Left renal pelvis (tissue), 4 donors: ENCODE measurements around the gene EXOC4. TPM values are rescaled to one million over a fixed set of nuclear protein-coding genes. Genes with fewer than 3 reads are reported as not detected.

Experiments
- DNase-seq, 4 donors: peaks; one replicate each; pipeline ENCODE4 v3.0.0-alpha.2; 2013; ENCODE audit warnings: low read depth in 4 of 4, low spot score in 3 of 4
- polyA plus RNA-seq, 4 donors: library from polyadenylated mRNA; unstranded; fragments of 120-200 nt; gene quantifications; one replicate each; pipeline ENCODE4 v1.2.1, GENCODE V29; 2013; ENCODE audit not compliant: insufficient read length in 4 of 4

EXOC4 gene
- polyA plus RNA-seq, 4 donors, result 59.2 to 81.3 (median 72.0) TPM

DNA sequence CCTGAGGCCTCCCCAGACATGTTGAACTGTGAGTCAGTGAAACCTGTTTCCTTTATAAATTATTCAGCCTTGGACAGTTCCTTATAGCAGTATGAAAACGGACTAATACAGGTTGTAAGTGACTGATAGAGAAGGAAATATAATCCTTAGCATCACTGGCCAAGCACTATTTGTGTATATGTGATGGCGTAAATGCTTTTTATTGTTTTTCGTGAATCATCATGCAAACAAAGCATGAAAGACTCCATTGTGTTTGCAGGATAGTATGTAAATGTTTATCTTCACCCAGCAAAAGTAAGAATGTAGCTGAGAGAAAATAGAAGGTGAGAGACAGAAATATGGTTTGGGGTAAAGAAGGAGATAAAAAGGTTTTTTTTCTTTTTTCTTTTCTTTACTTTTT lies 781.8 kb downstream of the EXOC4 start:
- DNase-seq, result no peak

GRCh38 chr7:134037991-134038390 lies 785.1 kb downstream of the EXOC4 start:
- DNase-seq, result no peak

GRCh38 chr7:134040988-134041387 lies 788.1 kb downstream of the EXOC4 start:
- DNase-seq, result no peak

GRCh38 chr7:134041477-134041876 lies 788.6 kb downstream of the EXOC4 start:
- DNase-seq, result no peak

GRCh38 chr7:134042307-134042706 lies 789.4 kb downstream of the EXOC4 start:
- DNase-seq, result no peak

GRCh38 chr7:134044682-134045081 lies 791.8 kb downstream of the EXOC4 start:
- no peak for DNase-seq

DNA sequence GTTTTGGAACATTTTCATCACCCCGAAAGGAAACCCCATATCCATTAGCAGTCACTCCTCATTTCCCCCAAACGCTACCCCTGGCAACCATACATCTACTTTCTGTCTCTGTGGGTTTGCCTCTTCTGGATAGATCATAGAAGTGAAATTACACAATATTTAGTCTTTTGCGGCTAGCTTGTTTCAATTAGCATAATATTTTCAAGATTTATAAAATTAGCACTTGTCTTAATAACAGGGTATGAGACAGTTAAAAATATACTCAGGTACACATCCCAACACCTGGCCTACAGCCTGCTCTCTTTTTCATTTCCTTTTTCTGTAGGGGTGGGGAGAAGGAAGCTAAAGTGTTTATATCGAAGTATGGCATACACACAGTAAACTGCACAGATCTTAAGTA lies 792.8 kb downstream of the EXOC4 start:
- DNase-seq, result no peak

DNA sequence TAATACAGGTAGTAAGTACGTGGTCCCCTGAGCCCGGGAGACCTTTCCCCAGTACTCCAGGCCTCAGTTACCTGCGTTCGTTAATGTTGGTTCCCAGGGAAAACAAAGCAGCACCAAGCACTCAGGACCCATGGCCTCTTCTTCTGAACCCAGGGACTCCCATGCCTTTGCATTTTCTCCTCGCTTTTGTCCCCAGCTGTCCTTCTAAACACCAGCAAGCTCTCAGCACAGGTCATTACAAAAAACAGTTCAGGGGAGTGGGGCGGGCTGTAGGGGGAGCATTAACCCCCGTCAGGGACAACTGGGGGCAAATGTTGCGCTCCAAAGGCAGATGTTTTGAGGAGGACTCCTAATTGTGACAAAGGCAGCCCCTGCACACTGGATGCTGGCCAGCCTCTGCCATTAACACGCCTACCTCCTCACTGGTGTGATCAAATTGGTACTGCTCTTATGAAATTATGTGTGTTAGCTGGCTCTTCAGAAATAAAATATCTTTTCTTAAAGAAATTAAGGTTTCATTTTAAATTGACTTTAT lies 793.8 kb downstream of the EXOC4 start:
- no peak for DNase-seq

GRCh38 chr7:134047675-134048074 lies 794.8 kb downstream of the EXOC4 start:
- DNase-seq, result no peak

GRCh38 chr7:134048166-134048565 lies 795.3 kb downstream of the EXOC4 start:
- DNase-seq, result no peak

- no peak for DNase-seq
Observed at GRCh38 chr7:134051020-134051419, 798.1 kb downstream of the EXOC4 start.

DNA sequence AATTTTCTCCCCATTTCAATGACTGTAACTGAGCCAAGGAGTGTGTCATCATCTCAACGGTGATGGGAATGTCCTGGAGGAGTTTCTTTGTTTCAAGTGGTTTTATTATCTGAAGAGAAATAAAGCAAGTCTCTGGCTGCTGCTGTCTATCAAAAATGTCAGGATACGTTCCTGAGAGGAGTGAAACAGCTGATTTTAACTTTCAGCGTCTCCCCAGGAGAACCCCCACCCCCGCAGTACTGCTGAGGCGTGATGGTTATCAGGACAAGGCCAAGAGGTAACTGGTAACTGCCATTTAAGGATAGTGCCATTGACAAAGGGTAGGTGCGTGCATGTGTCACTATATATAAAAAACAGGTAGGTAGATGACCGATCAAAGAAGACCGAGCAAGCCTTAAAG lies 803.9 kb downstream of the EXOC4 start:
- DNase-seq, result no peak

GRCh38 chr7:134058521-134058920 lies 805.6 kb downstream of the EXOC4 start:
- DNase-seq, result no peak

DNA sequence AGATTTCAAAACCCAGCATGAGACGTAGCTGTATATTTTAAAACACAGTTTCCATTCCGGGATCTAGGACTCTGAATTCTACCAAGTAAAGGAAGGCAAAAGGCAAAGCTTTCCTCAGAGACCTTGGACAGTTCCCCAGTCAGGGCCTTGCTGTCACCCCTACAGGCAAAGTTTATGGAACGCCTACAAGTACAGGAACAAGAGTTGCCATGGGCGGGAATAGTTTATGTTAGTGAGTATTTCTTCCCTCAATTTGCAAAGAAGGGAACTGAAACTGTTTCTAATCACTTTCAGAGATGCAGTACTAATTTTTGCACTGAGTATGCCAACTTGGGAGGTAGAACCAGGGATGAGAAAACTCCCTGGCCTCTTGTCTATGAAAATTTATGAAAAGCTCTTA lies 806.1 kb downstream of the EXOC4 start:
- DNase-seq, result no peak

DNA sequence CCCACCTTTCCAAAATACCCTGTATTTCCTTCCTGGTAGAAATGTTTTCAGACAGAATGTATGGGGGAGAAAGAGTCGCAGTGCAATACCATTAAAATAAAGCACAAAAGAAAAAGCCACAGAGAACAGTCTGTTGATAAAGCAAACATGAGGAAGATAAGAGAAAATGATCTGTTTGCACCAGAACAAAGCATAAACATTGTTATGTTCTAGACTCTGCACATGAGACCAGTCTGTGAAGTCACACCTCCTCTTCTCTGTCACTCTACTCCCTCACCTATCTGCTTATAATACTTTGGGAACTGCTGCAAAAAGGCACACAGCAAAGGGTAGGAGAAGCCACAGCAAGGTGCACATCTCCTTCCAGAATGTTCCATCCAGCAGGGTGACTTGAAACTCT lies 807.0 kb downstream of the EXOC4 start:
- no peak for DNase-seq

DNA sequence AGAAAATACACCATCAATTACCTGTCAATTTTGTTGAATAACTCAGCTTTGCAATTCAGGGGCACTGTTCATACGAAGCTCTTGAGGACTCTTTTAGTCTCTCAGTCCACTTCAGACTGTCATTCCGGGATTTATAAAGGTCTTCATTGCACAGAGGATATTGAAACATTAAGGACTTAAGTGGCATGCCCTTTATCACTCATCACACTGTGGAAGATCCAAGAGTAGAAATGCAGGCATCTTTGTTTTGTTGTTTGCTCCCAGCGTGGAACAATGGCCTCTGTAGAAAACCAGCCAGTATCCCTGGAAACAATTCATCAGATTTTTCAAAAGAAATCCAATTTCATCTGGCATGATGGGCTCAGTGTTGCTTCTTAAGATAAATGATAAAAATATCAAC lies 808.0 kb downstream of the EXOC4 start:
- no peak for DNase-seq

GRCh38 chr7:134062460-134062859 lies 809.6 kb downstream of the EXOC4 start:
- DNase-seq, result no peak

- no peak for DNase-seq
Observed at GRCh38 chr7:134065415-134065814, 812.5 kb downstream of the EXOC4 start.

DNA sequence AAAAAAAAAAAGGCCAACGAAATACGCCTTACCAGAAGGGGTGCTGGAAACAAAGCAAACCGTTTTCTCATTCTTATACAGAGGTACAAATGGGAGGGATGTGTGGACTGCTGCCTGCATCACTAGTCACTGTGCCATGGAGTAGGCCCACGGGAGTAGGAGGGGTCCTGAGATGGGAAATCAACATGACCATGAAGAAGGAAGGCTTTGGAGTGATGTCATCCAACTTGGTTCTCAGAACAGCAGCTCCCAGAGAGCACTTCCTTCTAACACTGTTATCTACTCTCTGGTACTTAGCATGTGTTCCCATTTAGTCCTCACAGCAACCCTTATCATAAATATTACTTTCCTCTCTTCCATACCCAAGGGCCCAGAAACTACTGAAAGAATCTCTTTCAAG lies 814.3 kb downstream of the EXOC4 start:
- no peak for DNase-seq

DNA sequence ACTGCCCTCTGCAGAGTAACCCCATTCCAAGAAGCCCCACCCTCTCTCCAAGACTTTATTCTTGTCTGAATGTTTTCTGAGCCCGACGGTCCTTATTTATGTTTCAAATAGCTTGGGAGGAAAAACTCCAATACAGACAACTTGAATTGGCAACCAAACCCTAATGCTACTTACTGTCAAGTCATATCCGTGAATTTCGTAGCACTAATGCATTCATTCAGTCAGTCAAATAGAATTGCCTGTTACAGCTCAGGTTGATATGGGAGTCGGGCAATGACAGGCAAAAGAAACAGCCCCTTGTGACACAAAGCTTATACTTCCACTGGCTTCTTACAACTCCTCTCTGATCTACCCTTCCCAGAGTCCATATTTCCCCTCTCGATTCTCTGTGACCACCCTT lies 815.8 kb downstream of the EXOC4 start:
- DNase-seq, result no peak

DNA sequence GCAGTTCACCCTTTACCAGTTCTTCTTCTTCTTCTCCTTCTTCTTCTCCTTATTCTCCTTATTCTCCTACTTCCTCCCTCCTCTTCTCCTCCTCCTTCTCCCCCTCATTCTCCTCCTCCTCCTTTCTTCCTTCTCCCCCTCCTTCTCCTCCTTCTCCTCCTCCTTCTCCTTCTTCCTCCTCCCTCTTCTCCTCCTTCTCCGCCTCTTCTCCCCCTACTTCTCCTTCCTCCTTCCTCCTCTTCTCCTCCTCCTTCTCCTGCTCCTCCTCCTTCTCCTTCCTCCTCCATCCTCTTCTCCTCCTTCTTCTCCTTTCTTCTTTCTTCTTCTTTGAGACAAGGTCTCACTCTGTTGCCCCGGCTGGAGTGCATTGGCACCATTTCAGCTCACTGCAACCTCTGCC lies 816.3 kb downstream of the EXOC4 start:
- DNase-seq, result no peak

DNA sequence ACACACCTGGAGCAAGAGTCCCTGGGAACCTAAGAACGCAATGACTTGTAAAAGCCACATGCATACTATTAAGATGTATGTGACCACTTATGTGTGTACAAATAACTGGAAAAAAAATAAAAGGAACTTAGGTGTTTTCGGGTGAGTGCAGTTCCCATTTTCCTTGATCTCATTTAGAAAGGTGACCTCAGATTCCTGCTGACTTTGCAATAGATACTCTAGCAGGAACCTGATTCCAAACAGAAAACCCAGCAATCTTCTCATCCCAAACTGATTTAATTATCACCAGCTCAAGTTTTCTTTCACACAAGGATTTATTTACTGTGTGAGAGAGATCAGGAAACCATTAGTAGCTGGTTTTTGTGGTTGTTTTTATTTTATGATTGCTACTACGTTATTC lies 817.8 kb downstream of the EXOC4 start:
- no peak for DNase-seq
